Posterior cingulate gyrus (tissue), 11 donors: Measurements from ENCODE around the gene ANKRD10.
A peak's percentile ranks its signal among the peaks of the same experiment; 100 is the strongest.

Source experiments
- DNase-seq, 10 donors: peaks; one replicate each; pipeline versions ENCODE4 v3.0.0 to v3.0.0-alpha.2; 2020 to 2021; ENCODE audit warnings: mixed read lengths in 3 of 10
- intact Hi-C: fragments of 100-400 bp; cut with DNase I; formaldehyde crosslinking; loops from one replicate; pipeline ENCODE4 v1.15.1; 2023

The ANKRD10 gene

GRCh38 chr13:110916301-110917142 lies 1.7 kb upstream of the ANKRD10 start:
- intact Hi-C loops = loop anchor here (10.0 kb wide), 2 partner anchors 298 to 302 kb away; partner anchors contain the start of gene NAXD
- DNase-seq = no peak

GRCh38 chr13:110915874-110916206 lies 971 bp upstream of the ANKRD10 start:
- intact Hi-C loops = loop anchor here (1.0 to 10.0 kb wide), 4 partner anchors 134 to 301 kb away; partner anchors contain the start of gene NAXD
- DNase-seq = no peak

- peak; percentile 56 to 95 (median 70) for DNase-seq
- intact Hi-C loops = loop anchor here (1.0 to 10.0 kb wide), 4 partner anchors 136 to 300 kb away; partner anchors contain the start of gene NAXD
Measured at GRCh38 chr13:110914331-110915056, 375 bp downstream of the ANKRD10 start.

GRCh38 chr13:110914081-110914330 lies 863 bp downstream of the ANKRD10 start:
- intact Hi-C loops = loop anchor here (2.0 to 10.0 kb wide), 3 partner anchors 199 to 301 kb away; partner anchors contain the start of gene NAXD
- DNase-seq = peak in 3 of 10 donors; percentile 24 to 89 (median 42)

- no peak for DNase-seq
- intact Hi-C loops = loop anchor here (2.0 to 10.0 kb wide), 3 partner anchors 199 to 301 kb away; partner anchors contain the start of gene NAXD
Measured at GRCh38 chr13:110913322-110914080, 1.4 kb downstream of the ANKRD10 start.

- DNase-seq = no peak
- intact Hi-C loops = loop anchor here (10.0 kb wide), 2 partner anchors 298 to 302 kb away; partner anchors contain the start of gene NAXD
Measured at GRCh38 chr13:110912651-110913051, 2.2 kb downstream of the ANKRD10 start.

GRCh38 chr13:110911880-110912279 lies 3.0 kb downstream of the ANKRD10 start:
- DNase-seq = no peak
- intact Hi-C loops = loop anchor here (10.0 kb wide), 2 partner anchors 297 to 303 kb away; partner anchors contain the start of gene NAXD

GRCh38 chr13:110910013-110910890 lies 4.6 kb downstream of the ANKRD10 start:
- no peak for DNase-seq
- intact Hi-C loops = loop anchor here (10.0 kb wide), 2 partner anchors 295 to 305 kb away; partner anchors contain the start of gene NAXD

GRCh38 chr13:110907951-110908898 lies 6.6 kb downstream of the ANKRD10 start:
- DNase-seq = peak in 1 of 10 donors; percentile 17

GRCh38 chr13:110907301-110907700 lies 7.6 kb downstream of the ANKRD10 start:
- intact Hi-C loops = no loop called here

More at GRCh38 chr13:110907951-110908898, 6.6 kb downstream of the ANKRD10 start:
- intact Hi-C loops = no loop called here

GRCh38 chr13:110904748-110905147 lies 10.1 kb downstream of the ANKRD10 start:
- DNase-seq = no peak
- intact Hi-C loops = no loop called here

More at GRCh38 chr13:110907301-110907700, 7.6 kb downstream of the ANKRD10 start:
- no peak for DNase-seq

GRCh38 chr13:110902370-110902769 lies 12.5 kb downstream of the ANKRD10 start:
- no peak for DNase-seq

GRCh38 chr13:110897521-110897920 lies 17.3 kb downstream of the ANKRD10 start:
- DNase-seq = no peak
- intact Hi-C loops = no loop called here

More at GRCh38 chr13:110902370-110902769, 12.5 kb downstream of the ANKRD10 start:
- intact Hi-C loops = no loop called here

- DNase-seq = no peak
- intact Hi-C loops = no loop called here
Measured at GRCh38 chr13:110897014-110897413, 17.9 kb downstream of the ANKRD10 start.

GRCh38 chr13:110894086-110894485 lies 20.8 kb downstream of the ANKRD10 start:
- intact Hi-C loops = no loop called here

GRCh38 chr13:110893571-110893970 lies 21.3 kb downstream of the ANKRD10 start:
- intact Hi-C loops = no loop called here
- DNase-seq = no peak

More at GRCh38 chr13:110894086-110894485, 20.8 kb downstream of the ANKRD10 start:
- no peak for DNase-seq

GRCh38 chr13:110890279-110891165 lies 24.3 kb downstream of the ANKRD10 start:
- intact Hi-C loops = no loop called here
- no peak for DNase-seq
